Measurements from ENCODE around the gene FSHR.

FSHR gene

GRCh38 chr2:49102146-49102545 lies 52.2 kb downstream of the FSHR start:
- DNase-seq (ENCODE audit: low read depth): no peak
- TF ChIP-seq CTCF (IDR thresholded peaks at IDR 0.05; ENCODE audit: low read depth, low read length): no peak
- TF ChIP-seq MYC (IDR thresholded peaks at IDR 0.05; ENCODE audit: low read depth, low read length): no peak
- TF ChIP-seq MAX (IDR thresholded peaks at IDR 0.05; ENCODE audit: low read depth, low read length): no peak
- no peak for TF ChIP-seq POLR2A (IDR thresholded peaks at IDR 0.05; ENCODE audit: extremely low read depth, insufficient read length)
- H3K4me3 ChIP-seq (ENCODE audit: low read depth, low read length): no peak overlapping the region

- DNase-seq (ENCODE audit: low read depth): no peak
- TF ChIP-seq POLR2A (IDR thresholded peaks at IDR 0.05; ENCODE audit: extremely low read depth, insufficient read length) (no peak), CTCF (IDR thresholded peaks at IDR 0.05; ENCODE audit: low read depth, low read length) (no peak), MYC (IDR thresholded peaks at IDR 0.05; ENCODE audit: low read depth, low read length) (no peak), MAX (IDR thresholded peaks at IDR 0.05; ENCODE audit: low read depth, low read length) (no peak)
- H3K4me3 ChIP-seq (ENCODE audit: low read depth, low read length): no peak overlapping the region
Measured at GRCh38 chr2:49080681-49081080, 73.6 kb downstream of the FSHR start.

- H3K4me3 ChIP-seq (ENCODE audit: low read depth, low read length): no peak overlapping the region
- TF ChIP-seq POLR2A (IDR thresholded peaks at IDR 0.05; ENCODE audit: extremely low read depth, insufficient read length) (no peak), MAX (IDR thresholded peaks at IDR 0.05; ENCODE audit: low read depth, low read length) (no peak), CTCF (IDR thresholded peaks at IDR 0.05; ENCODE audit: low read depth, low read length) (no peak), MYC (IDR thresholded peaks at IDR 0.05; ENCODE audit: low read depth, low read length) (no peak)
- no peak for DNase-seq (ENCODE audit: low read depth)
Measured at GRCh38 chr2:49070716-49071115, 83.6 kb downstream of the FSHR start.

- TF ChIP-seq CTCF (IDR thresholded peaks at IDR 0.05; ENCODE audit: low read depth, low read length) (no peak), POLR2A (IDR thresholded peaks at IDR 0.05; ENCODE audit: extremely low read depth, insufficient read length) (no peak), MYC (IDR thresholded peaks at IDR 0.05; ENCODE audit: low read depth, low read length) (no peak), MAX (IDR thresholded peaks at IDR 0.05; ENCODE audit: low read depth, low read length) (no peak)
- H3K4me3 ChIP-seq (ENCODE audit: low read depth, low read length): no peak overlapping the region
- no peak for DNase-seq (ENCODE audit: low read depth)
Measured at GRCh38 chr2:49069829-49070228, 84.5 kb downstream of the FSHR start.

GRCh38 chr2:49068613-49069012 lies 85.7 kb downstream of the FSHR start:
- no peak overlapping the region for H3K4me3 ChIP-seq (ENCODE audit: low read depth, low read length)
- DNase-seq (ENCODE audit: low read depth): no peak
- no peak for TF ChIP-seq POLR2A (IDR thresholded peaks at IDR 0.05; ENCODE audit: extremely low read depth, insufficient read length)
- TF ChIP-seq MYC (IDR thresholded peaks at IDR 0.05; ENCODE audit: low read depth, low read length): no peak
- no peak for TF ChIP-seq CTCF (IDR thresholded peaks at IDR 0.05; ENCODE audit: low read depth, low read length)
- TF ChIP-seq MAX (IDR thresholded peaks at IDR 0.05; ENCODE audit: low read depth, low read length): no peak

- TF ChIP-seq MAX (IDR thresholded peaks at IDR 0.05; ENCODE audit: low read depth, low read length) (no peak), CTCF (IDR thresholded peaks at IDR 0.05; ENCODE audit: low read depth, low read length) (no peak), MYC (IDR thresholded peaks at IDR 0.05; ENCODE audit: low read depth, low read length) (no peak), POLR2A (IDR thresholded peaks at IDR 0.05; ENCODE audit: extremely low read depth, insufficient read length) (no peak)
- H3K4me3 ChIP-seq (ENCODE audit: low read depth, low read length): no peak overlapping the region
- no peak for DNase-seq (ENCODE audit: low read depth)
Measured at GRCh38 chr2:49067971-49068370, 86.3 kb downstream of the FSHR start.
